ENCODE results near the gene NUP153. TPM values are rescaled to one million over a fixed set of nuclear protein-coding genes. Genes with fewer than 3 reads are reported as not detected.
A peak's percentile ranks its signal among the peaks of the same experiment; 100 is the strongest.

The NUP153 gene
- total RNA-seq, 1 experiment from 2014 or later, result 71.1 TPM

DNA sequence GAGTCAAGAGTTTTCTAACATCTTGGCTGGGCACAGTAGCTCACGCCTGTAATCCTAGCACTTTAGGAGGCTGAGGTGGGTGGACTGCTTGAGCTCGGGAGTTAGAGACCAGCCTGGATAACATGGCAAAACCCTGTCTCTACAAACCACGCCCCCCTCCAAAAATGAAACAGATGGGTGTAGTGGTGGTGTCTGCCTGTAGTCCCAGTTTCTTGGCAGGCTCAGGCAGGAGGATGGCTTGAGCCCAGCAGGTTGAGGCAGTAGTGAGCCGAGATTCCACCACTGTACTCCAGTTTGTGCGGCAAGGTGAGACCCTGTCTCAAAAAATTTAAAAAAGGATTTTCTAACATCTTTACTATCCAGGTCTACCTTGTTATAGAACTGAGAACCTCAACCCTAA lies 84.6 kb downstream of the NUP153 start:
- Histone ChIP-seq H3K4me3 (no peak overlapping the region), H3K4me1 (no peaks in the 10 kb centered on the region), H3K27ac (no peak overlapping the region), H3K27me3 (no peaks in the 10 kb centered on the region), H3K9me3 (replicated peaks) (no peaks in the 10 kb centered on the region), H3K36me3 (peaks cover 34% of the 10 kb centered on the region)
- no peak for DNase-seq

DNA sequence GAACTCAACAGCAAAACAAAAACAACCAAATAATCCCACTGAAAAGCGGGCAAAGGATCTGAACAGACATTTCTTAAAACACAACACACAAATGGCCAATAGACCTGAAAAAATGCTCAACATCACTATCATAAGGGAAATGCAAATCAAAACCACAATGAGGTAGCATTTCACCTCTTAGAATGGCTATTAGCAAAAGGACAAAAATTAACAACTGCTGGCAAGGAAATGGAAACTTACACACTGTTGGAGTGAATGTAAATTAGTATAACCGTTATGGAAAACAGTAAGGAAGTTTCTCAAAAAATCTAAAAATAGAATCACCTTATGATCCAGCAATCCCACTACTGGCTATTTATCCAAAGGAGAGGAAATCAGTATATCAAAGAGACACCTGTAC lies 85.7 kb downstream of the NUP153 start:
- no peaks in the 10 kb centered on the region for H3K4me1 ChIP-seq
- no peak for DNase-seq
- no peaks in the 10 kb centered on the region for H3K9me3 ChIP-seq (replicated peaks)
- no peaks in the 10 kb centered on the region for H3K27me3 ChIP-seq
- H3K4me3 ChIP-seq, result no peak overlapping the region
- no peak overlapping the region for H3K27ac ChIP-seq
- H3K36me3 ChIP-seq, result peaks cover 29% of the 10 kb centered on the region

DNA sequence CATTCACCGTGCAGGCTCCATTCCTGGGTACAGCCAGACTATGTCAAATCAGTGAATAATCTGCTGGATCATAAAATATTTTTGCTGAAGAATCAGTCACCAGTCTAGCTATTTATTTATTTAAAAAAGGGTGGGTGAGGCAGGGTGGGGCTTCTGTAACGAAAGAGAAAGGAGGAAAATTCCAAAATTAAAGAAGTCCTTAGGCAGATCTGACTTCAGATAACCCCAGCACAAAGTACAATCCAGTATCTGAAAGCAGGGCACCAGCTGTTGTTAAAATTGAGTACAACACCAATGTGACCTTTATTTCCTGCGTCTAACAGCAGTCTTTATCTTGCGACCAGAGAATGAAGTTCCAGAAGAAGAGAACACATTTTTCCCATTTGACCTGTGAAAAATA lies 90.9 kb downstream of the NUP153 start:
- no peak for DNase-seq
- Histone ChIP-seq H3K9me3 (replicated peaks) (no peaks in the 10 kb centered on the region), H3K27me3 (no peaks in the 10 kb centered on the region), H3K4me3 (no peak overlapping the region), H3K36me3 (peaks cover 19% of the 10 kb centered on the region; the same call in 1 of the 2 replicates), H3K27ac (no peak overlapping the region), H3K4me1 (no peaks in the 10 kb centered on the region)

DNA sequence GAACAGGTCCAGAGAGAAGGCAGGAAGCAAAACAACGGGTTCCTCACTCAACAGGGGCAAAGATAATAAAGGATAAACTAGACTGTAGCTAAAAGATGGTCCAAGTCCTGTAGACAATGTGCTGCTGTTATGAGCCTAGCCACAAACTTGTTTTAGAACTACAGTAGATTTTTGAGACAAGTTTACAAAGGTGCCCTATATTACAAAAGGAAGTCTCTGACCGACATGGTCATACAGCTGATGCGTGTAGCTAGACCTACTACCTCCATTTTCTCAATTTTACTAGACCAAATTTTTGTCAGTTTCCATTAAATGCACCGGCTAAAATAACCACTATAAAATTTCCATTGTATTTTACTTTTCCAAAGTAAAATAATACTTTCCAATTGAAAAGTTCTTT lies 94.7 kb downstream of the NUP153 start:
- H3K27me3 ChIP-seq, result no peaks in the 10 kb centered on the region
- H3K9me3 ChIP-seq (replicated peaks), result no peaks in the 10 kb centered on the region
- H3K4me1 ChIP-seq, result no peaks in the 10 kb centered on the region
- H3K36me3 ChIP-seq, result peaks cover 17% of the 10 kb centered on the region; the same call in 1 of the 2 replicates
- DNase-seq, result no peak
- H3K27ac ChIP-seq, result no peak overlapping the region
- H3K4me3 ChIP-seq, result no peak overlapping the region

DNA sequence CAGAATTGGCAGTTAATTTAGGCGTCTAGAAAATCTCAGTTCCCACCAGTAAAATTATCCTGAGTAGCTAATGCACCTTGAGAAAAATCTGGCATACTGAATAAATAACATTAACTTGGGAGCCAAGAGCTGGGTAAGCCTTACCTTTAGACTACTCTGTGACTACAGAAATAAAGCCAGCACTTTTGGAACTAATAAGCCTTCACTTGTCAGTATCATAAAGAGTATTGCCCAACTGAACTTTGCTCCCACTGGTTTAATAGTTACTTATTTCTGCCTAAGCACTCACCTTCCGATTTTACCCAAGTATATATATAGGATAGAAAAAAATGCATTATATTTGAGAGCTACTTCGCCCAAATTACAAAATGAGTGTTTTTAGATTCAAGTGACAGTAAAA lies 95.9 kb downstream of the NUP153 start:
- H3K4me1 ChIP-seq, result no peaks in the 10 kb centered on the region
- H3K36me3 ChIP-seq, result peaks cover 12% of the 10 kb centered on the region; the same call in 1 of the 2 replicates
- H3K27me3 ChIP-seq, result no peaks in the 10 kb centered on the region
- DNase-seq, result no peak
- H3K9me3 ChIP-seq (replicated peaks), result no peaks in the 10 kb centered on the region
- no peak overlapping the region for H3K4me3 ChIP-seq
- no peak overlapping the region for H3K27ac ChIP-seq

DNA sequence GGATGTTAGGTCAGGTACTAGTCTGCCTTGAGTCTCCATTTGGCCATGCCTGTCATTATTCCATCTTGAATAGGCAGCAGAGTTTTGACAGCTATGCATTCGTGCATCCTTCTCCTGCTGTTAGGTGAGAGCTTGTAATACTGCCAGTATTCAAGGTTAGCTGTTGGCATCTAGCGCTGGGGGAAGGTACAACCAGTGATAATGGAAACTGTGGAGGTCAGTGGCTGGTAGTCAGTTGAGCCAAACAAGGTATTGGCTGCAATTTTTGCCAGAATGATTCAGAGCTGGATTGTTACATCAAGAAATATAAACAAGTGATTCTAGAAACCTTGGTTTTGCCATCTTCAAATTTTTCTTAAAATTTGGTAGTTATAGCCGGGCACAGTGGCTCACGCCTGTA lies 100.1 kb downstream of the NUP153 start:
- Histone ChIP-seq H3K4me1 (no peaks in the 10 kb centered on the region), H3K27me3 (no peaks in the 10 kb centered on the region), H3K27ac (no peak overlapping the region), H3K36me3 (0 out of 2 replicates have a peak, but pooled peaks cover 4% of the 10 kb centered on the region), H3K9me3 (replicated peaks) (no peaks in the 10 kb centered on the region), H3K4me3 (no peak overlapping the region)
- DNase-seq, result no peak

DNA sequence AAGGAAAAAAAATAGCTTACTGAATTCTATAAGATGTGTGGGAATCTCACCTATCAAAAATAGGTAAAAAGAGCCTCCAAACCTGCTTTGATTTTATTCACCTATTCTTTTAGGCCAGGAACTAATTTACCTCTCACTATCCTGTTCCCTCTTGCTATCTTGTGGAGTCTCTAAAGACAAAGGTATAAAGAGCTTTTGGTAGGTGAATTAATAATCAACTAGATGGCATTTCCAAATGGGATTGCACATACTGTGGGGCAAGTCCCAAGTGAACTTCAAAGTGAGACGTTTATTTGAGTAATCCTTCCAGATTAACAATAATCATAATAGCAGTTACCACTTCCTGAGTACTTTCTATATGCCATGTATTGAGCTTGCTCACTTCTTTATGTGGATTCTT lies 103.8 kb downstream of the NUP153 start:
- Histone ChIP-seq H3K9me3 (replicated peaks) (no peaks in the 10 kb centered on the region), H3K36me3 (no peaks in the 10 kb centered on the region), H3K27ac (no peak overlapping the region), H3K4me3 (no peak overlapping the region), H3K4me1 (no peaks in the 10 kb centered on the region), H3K27me3 (no peaks in the 10 kb centered on the region)
- DNase-seq, result no peak

DNA sequence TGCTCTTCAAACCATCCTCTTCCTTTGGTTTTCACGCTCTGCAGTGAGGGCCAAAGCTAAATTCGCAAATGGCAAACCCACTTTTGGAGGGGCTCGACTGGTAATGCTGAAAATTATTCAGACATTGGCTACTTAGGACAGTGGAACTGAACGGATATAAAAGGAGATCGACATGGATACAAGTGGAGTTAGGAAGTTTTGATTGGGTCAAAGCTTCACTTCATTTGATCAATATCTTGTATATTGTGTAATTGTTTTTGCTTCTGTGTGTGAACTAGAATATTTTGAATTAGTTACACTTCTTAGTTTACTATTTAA lies 105.4 kb downstream of the NUP153 start:
- no peaks in the 10 kb centered on the region for H3K4me1 ChIP-seq
- DNase-seq, result no peak

DNA sequence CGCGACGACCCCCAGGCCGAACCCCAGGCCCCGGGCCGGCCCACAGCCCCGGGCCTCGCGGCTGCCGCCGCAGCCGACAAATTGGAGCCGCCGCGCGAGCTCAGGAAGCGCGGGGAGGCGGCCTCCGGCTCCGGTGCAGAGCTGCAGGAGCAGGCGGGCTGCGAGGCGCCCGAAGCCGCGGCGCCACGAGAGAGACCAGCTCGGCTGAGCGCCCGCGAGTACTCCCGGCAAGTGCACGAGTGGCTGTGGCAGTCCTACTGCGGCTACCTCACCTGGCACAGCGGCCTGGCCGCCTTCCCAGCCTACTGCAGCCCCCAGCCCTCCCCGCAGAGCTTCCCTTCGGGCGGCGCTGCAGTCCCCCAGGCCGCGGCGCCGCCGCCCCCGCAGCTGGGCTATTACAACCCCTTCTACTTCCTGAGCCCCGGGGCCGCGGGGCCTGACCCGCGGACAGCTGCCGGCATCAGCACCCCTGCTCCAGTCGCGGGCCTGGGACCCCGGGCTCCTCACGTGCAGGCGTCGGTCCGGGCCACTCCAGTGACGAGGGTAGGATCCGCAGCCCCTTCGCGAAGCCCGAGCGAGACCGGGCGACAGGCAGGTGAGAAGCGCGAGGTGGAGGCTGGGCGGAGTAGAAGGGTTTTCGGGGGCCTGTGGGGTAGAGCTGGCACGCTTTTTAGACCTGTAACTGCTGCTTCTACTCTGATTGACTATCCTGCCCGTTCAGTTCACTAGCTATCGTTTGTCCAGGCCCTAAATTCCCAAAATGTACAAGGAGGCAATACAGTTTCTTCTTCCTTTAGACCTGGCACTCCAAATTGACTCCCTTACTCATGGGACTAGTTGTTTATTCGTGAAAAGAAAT lies 106.0 kb downstream of the NUP153 start:
- peak overlapping the region; percentile 52 for H3K27ac ChIP-seq

More for the DNA sequence above, 105.4 kb downstream of the NUP153 start:
- Histone ChIP-seq H3K4me3 (peak overlapping the region; percentile 92), H3K36me3 (no peaks in the 10 kb centered on the region), H3K9me3 (replicated peaks) (no peaks in the 10 kb centered on the region), H3K27me3 (no peaks in the 10 kb centered on the region), H3K27ac (peak overlapping the region; percentile 52)

DNA sequence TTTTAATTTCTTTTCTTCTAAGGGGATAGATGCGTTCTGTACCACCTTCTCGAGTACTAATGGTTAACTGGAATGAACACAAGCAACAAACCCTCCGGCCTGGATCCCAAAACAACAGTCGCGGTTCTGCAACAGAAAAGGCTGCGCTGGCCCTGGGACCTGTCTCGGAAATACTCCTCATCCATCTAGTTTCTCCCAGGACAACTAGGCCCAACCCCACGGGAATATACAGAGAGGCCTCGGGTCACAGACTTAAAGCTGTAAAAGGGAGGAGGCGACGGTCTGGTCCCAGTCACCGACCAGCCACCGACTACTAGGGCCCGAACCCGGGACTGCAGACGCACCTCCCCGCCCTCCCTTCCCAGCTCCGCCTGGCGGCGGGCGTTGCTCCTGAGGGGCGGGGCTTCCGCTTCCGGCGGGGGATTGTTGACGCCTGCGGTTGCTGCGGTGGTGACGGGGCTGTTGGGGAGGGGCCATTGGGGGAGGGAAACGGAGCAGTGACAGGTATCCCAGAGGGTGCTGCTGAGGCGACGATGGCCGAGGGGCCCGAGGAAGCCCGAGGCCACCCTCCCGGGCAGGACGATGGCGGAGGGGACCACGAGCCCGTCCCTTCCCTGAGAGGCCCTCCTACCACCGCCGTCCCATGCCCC lies 106.7 kb downstream of the NUP153 start, which contains the start of gene FAM8A1:
Gene FAM8A1 (plus strand): TSS at position 426 of the 650 bp plus-strand sequence. CDS start 108 bp downstream, at position 534.
- Histone ChIP-seq H3K36me3 (no peaks in the 10 kb centered on the region), H3K27me3 (no peaks in the 10 kb centered on the region), H3K4me1 (no peaks in the 10 kb centered on the region), H3K4me3 (peak within 1 kb of the TSS; percentile 92), H3K9me3 (replicated peaks) (no peaks in the 10 kb centered on the region), H3K27ac (peak within 1 kb of the TSS; percentile 52)
- DNase-seq, result peak; percentile 85

More for the DNA sequence above, 106.0 kb downstream of the NUP153 start:
- no peaks in the 10 kb centered on the region for H3K4me1 ChIP-seq
- H3K27me3 ChIP-seq, result no peaks in the 10 kb centered on the region
- peak; percentile 34 to 53 for DNase-seq
- peak overlapping the region; percentile 92 for H3K4me3 ChIP-seq
- no peaks in the 10 kb centered on the region for H3K9me3 ChIP-seq (replicated peaks)
- H3K36me3 ChIP-seq, result no peaks in the 10 kb centered on the region

DNA sequence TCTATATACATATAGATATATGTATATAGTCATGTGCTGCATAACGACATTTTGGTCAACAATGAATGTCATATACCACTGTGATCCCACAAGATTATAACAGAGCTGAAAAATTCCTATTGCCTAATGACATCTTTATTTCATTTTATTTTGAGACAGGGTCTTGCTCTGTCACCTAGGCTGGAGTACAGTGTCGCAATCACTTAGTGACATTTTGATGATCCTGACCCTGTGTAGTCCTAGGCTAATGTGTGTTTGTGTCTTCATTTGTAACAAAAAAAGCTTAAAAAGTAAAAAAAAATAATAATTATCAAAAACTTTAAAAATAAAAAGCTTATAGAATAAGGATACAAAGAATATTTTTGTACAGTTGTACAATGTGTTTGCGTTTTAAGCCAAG lies 110.6 kb downstream of the NUP153 start:
- no peaks in the 10 kb centered on the region for H3K36me3 ChIP-seq
- no peak overlapping the region for H3K27ac ChIP-seq
- H3K27me3 ChIP-seq, result no peaks in the 10 kb centered on the region
- H3K9me3 ChIP-seq (replicated peaks), result no peaks in the 10 kb centered on the region
- no peak for DNase-seq
- H3K4me3 ChIP-seq, result no peak overlapping the region
- H3K4me1 ChIP-seq, result no peaks in the 10 kb centered on the region

DNA sequence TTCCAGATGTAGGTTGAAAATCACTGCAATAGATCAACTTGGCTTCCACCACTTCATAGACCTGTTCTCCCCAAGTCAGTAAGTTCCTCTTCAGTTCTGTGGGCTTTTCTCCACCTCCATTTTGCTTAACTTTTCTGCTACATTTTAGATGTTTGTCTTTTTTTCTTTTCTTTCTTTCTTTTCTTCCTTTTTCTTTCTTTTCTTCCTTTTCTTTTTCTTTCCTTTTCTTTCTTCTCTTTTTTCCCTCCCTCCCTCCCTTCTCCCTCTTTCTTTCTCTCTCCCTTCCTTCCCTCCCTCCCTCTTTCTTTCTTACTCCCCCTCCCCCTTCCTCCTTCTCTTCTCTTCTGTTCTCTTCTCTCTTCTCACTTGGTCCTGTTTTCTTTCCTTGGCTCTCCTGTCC lies 113.5 kb downstream of the NUP153 start:
- Histone ChIP-seq H3K9me3 (replicated peaks) (no peaks in the 10 kb centered on the region), H3K4me3 (no peak overlapping the region), H3K27ac (no peak overlapping the region), H3K27me3 (no peaks in the 10 kb centered on the region), H3K36me3 (no peaks in the 10 kb centered on the region), H3K4me1 (no peaks in the 10 kb centered on the region)
- DNase-seq, result no peak

DNA sequence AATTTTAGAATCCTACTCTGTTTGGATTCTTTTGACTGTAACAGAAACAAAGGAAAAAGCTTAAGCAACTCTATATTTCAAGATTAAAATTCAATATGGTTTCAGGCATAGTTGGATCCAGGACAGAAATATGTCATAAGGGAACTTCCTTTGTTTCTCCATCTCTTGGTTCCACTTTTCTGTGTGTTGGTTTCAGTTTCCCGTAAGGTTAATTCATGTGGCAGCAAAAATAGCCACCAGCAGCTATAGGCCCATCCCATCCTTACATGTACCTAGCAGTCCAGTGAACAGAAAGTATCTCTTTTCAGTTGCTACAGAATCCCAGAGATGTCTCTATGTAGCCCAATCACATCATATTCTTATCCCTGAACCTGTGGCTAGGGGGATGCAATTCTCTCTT lies 115.4 kb downstream of the NUP153 start:
- H3K36me3 ChIP-seq, result no peaks in the 10 kb centered on the region
- no peaks in the 10 kb centered on the region for H3K27me3 ChIP-seq
- H3K4me1 ChIP-seq, result no peaks in the 10 kb centered on the region
- no peak overlapping the region for H3K4me3 ChIP-seq
- no peaks in the 10 kb centered on the region for H3K9me3 ChIP-seq (replicated peaks)
- H3K27ac ChIP-seq, result no peak overlapping the region
- no peak for DNase-seq

DNA sequence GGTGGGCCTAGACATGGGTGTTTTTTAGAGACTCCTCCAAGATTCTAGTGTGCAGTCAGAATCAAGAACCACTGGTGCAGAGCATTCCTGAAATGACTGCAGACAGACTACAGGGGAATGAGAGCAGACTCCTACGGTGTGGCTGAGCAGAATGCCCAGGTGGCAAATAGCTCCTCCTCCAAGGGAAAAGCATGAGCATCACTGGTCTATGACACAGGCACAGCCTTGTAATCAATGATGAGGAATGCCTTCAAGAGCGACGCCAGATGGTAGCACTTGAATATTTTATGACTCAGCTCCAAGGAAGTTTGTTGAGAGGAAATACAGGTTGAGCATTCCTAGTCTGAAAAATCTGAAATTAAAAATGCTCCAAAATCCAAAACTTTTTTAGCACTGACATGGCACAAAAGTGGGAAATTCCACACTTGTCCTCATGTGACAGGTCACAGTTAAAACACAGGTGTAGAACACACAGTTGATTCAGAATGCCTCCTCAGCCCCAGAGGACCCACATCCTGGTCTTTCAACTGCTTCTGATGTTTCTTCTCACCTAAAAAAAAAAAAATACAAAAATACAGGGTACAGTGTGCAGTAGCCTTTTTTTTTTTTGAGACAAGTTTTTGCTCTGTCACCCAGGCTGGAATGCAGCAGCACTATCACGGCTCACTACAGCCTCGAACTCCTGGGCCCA lies 117.2 kb downstream of the NUP153 start:
- peak in 1 of 2 experiments; percentile 26 for DNase-seq
- Histone ChIP-seq H3K27ac (no peak overlapping the region), H3K4me1 (no peaks in the 10 kb centered on the region), H3K36me3 (no peaks in the 10 kb centered on the region), H3K4me3 (no peak overlapping the region), H3K27me3 (no peaks in the 10 kb centered on the region), H3K9me3 (replicated peaks) (no peaks in the 10 kb centered on the region)

DNA sequence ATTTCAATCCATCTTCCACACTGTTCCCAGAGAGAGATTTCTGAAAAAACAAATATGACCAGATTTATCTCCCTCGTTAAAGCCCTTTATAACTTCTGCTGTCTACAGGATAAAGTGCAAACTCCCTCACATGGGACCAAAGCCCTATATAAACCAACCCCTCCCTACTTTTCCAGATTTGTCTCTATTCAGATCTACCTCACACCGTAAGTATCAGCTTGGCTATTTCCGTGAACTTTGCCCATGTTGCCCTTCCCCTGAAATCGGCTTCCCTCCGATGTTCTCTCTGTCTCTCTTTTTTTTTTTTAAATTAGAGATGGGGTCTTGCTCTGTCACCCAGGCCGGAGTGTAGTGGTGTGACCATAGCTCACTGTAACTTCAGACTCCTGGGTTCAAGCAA lies 118.7 kb downstream of the NUP153 start:
- no peaks in the 10 kb centered on the region for H3K9me3 ChIP-seq (replicated peaks)
- H3K4me1 ChIP-seq, result peaks cover 2% of the 10 kb centered on the region; the same call in 1 of the 2 replicates
- DNase-seq, result no peak
- no peak overlapping the region for H3K4me3 ChIP-seq
- no peaks in the 10 kb centered on the region for H3K27me3 ChIP-seq
- H3K27ac ChIP-seq, result no peak overlapping the region
- H3K36me3 ChIP-seq, result no peaks in the 10 kb centered on the region

All from SJCRH30 (cell line).